ENCODE results near the gene MUTYH.

GRCh38 chr1:45302505-45303150, 37.6 kb downstream of the MUTYH start:
- TF ChIP-seq CTCF (IDR thresholded peaks at IDR 0.05; ENCODE audit: insufficient read depth, low read depth, low read length) (no peak), EZH2 (IDR thresholded peaks at IDR 0.05; ENCODE audit: insufficient read depth, low read length) (no peak)
